GM19023 (cell line): Measurements from ENCODE around the gene ADGRB3.
"Not testable (repeated sequence)": the region's sequence is repeated elsewhere in the genome, so short reads cannot be mapped to it uniquely, and the experiment has no call there.

Experiments
- ATAC-seq: cut with Tn5 transposase; IDR thresholded peaks from one replicate; pipeline ENCODE4 v1.9.1; 2021; ENCODE audit warnings: mild to moderate bottlenecking, moderate library complexity; ENCODE audit not compliant: unreplicated experiment

Gene ADGRB3

DNA sequence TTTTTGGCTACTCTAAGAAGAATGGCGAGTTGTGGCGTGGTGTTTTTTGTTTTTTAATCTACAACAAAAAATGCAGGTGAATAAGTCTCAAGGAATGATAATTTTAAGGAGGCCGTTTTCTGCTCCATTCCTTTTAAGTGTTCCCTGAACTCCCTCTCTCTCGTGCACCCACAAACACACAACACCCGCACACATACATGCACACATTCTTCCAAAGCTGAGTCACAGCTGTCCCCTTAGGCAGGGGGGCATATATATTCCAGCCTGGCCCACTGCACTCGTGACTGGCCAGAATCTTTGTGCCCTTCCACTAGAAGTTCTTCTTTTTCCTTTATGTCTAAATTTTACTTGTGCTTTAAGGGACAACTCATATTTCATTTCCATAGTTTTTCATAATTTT is 756.0 kb downstream of the ADGRB3 start:
- no peak for ATAC-seq

GRCh38 chr6:69392745-69393144 is 757.7 kb downstream of the ADGRB3 start:
- no peak for ATAC-seq

- no peak for ATAC-seq
These were observed 763.2 kb downstream of the ADGRB3 start for GRCh38 chr6:69398311-69398710.

- no peak for ATAC-seq
These were observed 763.6 kb downstream of the ADGRB3 start for GRCh38 chr6:69398729-69399128.

DNA sequence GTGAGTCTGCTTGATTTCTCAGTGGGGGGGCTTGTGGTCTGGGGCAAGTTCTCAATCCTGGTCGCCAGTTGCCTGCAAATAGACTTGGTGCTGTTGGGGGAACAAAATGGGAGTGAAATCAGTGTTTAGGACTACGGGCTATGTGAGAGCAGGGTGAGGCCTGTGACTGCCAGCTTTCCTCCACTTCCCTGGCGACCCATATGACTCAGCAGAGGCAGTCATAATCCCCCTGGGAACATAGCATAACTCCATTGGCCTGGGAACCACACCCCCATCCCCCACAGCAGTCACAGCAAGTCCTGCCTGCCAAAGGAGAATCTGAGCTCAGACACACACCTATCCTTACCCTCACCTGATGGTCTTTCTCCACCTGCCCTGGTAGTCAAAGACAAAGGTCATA is 773.8 kb downstream of the ADGRB3 start:
- no peak for ATAC-seq

DNA sequence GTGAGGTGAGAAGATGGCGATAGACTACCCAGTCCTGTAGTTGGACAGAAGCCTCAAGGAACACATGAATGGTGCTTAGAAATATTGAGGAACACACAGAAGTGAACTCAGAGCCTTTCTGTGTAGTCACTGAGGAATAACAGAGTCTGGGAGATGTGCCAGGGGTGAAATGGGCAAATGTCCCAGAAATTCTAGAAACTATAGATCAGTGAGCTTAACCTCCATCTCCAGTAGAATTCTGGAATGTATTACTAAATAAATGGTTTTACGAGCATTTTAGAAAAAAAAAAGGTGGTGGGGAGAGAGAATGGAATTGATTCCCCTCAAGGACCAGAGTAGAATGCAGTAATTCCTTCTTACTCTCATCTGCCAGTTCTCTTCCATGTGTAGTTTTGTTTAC is 781.7 kb downstream of the ADGRB3 start:
- ATAC-seq: no peak

DNA sequence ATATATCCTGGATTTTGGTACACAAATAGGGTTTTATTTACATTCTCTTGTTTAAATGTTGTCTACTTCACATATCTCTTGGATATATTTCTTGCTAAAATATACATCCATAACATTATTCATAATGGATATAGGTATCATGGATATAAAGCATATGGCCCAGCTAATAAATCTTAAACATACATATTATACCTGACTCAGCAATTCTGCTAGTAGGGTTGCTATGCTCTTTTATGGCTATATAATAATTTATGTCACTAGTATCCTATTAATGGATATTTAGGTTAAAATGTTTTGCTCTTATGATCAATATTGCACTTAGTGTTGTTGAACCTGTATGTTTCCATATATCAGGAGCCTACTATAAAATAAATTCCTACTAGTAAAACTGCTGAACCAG is 786.2 kb downstream of the ADGRB3 start:
- ATAC-seq: no peak

- no peak for ATAC-seq
These were observed 786.9 kb downstream of the ADGRB3 start for GRCh38 chr6:69422020-69422419.

DNA sequence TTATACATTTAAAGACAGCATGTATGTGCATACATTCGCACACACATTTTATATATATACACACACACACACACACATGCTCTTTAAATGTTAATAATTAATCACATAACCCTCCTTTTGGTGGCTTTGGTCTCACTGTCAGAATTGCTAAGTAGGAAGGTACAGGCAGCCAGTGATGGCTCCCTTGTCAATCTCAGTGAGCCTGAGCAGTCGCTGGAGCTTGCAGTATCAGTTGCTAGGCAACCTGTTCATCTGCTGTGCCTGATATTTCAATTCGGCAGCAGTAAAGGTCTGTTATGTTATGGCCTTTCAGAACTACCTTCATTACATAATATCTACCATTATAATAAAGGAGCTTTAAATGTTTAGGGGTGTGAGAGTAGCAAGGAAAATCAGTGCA is 787.4 kb downstream of the ADGRB3 start:
- no peak for ATAC-seq

DNA sequence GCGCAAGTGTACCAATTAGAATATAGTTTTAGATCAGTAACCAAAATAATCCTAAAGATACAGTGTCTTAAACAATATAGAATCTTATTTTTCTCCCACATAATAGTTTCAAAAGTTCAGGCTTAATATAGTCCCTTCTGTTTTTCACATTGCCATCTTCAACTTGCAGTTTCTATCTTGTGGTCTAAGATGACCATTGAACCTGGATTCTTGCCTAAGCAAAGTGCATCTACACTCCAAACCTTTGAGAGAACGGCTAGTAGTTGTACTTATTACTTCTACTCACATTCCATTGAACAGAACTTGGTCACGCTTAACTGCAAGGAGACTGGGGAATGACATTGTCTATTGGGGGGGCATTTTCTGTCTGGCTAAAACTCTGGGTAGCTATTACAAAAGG is 788.7 kb downstream of the ADGRB3 start:
- ATAC-seq: no peak

- no peak for ATAC-seq
These were observed 789.5 kb downstream of the ADGRB3 start for GRCh38 chr6:69424581-69424980.

- no peak for ATAC-seq
These were observed 792.8 kb downstream of the ADGRB3 start for GRCh38 chr6:69427882-69428281.

GRCh38 chr6:69432168-69432567 is 797.1 kb downstream of the ADGRB3 start:
- not testable (repeated sequence) for ATAC-seq

- not testable (repeated sequence) for ATAC-seq
These were observed 798.0 kb downstream of the ADGRB3 start for GRCh38 chr6:69433116-69433515.

- ATAC-seq: no peak
These were observed 803.0 kb downstream of the ADGRB3 start for GRCh38 chr6:69438113-69438512.
